Caco-2 (cell line): ENCODE data around the gene SYNGR1. TPM values are rescaled to one million over a fixed set of nuclear protein-coding genes. Genes with fewer than 3 reads are reported as not detected.
"Not testable (repeated sequence)": the region's sequence is repeated elsewhere in the genome, so short reads cannot be mapped to it uniquely, and the experiment has no call there.

Source experiments
- BruUV-seq: library from RNA; stranded (reverse); fragments of 400-500 nt; replicated peaks from 2 replicates; lab custom pipeline; 2021; lab: Mats Ljungman, UMichigan
- CTCF ChIA-PET: fragments of 300-600 bp; sonication (Branson Sonifier 250); formaldehyde crosslinking; loops from one replicate; lab custom pipeline; 2022; ENCODE audit warnings: antibody characterized with exemption; lab: Charles Lee
- POLR2A ChIA-PET: fragments of 300-600 bp; sonication (Branson Sonifier 250); formaldehyde crosslinking; loops from one replicate; lab custom pipeline; 2022; ENCODE audit warnings: antibody characterized with exemption; lab: Charles Lee
- DNase-seq, 2 experiments: peaks; one replicate each; pipeline versions ENCODE4 v3.0.0 to v3.0.0-alpha.2; 2020 to 2022
- H3K27me3 ChIP-seq: replicated peaks from 2 replicates; pipeline ENCODE4 v1.6.0; 2011; ENCODE audit warnings: low read length; ENCODE audit not compliant: control insufficient read depth, insufficient read depth
- H3K36me3 ChIP-seq: 2 replicates; pipeline ENCODE4 v1.5.1; 2011; ENCODE audit warnings: low read length; ENCODE audit not compliant: control insufficient read depth, insufficient read depth
- H3K4me1 ChIP-seq: fragments of 250-450 bp; sonication (Bioruptor Pico); 2 replicates; pipeline ENCODE4 v1.5.1; 2020; ENCODE audit warnings: mild to moderate bottlenecking
- H3K4me3 ChIP-seq: 2 replicates; pipeline ENCODE4 v1.5.1; 2011; ENCODE audit warnings: low read depth, mild to moderate bottlenecking, control low read depth, low read length
- H3K9me3 ChIP-seq: fragments of 250-450 bp; sonication (Bioruptor Pico); 2 replicates; pipeline ENCODE4 v1.5.1; 2020; ENCODE audit warnings: mild to moderate bottlenecking, moderate library complexity
- H3K27ac Mint-ChIP-seq: one replicate; pipeline ENCODE4 v1.8.0; 2022; ENCODE audit warnings: mixed read lengths; ENCODE audit not compliant: unreplicated experiment
- H3K27me3 Mint-ChIP-seq: one replicate; pipeline ENCODE4 v1.8.0; 2022; ENCODE audit warnings: mixed read lengths; ENCODE audit not compliant: insufficient read depth, unreplicated experiment
- H3K36me3 Mint-ChIP-seq: one replicate; pipeline ENCODE4 v1.8.0; 2022; ENCODE audit warnings: mild to moderate bottlenecking, mixed read lengths; ENCODE audit not compliant: insufficient read depth, unreplicated experiment
- H3K4me1 Mint-ChIP-seq: one replicate; pipeline ENCODE4 v1.8.0; 2022; ENCODE audit warnings: low read depth, mixed read lengths; ENCODE audit not compliant: unreplicated experiment
- H3K4me3 Mint-ChIP-seq: one replicate; pipeline ENCODE4 v1.8.0; 2022; ENCODE audit warnings: mild to moderate bottlenecking, moderate library complexity, mixed read lengths; ENCODE audit not compliant: unreplicated experiment
- H3K9me3 Mint-ChIP-seq: one replicate; pipeline ENCODE4 v1.8.0; 2022; ENCODE audit warnings: mixed read lengths; ENCODE audit not compliant: unreplicated experiment
- intact Hi-C: fragments of 100-400 bp; cut with micrococcal nuclease; formaldehyde crosslinking; loops from one replicate; pipeline ENCODE4 v1.10.0; 2022; ENCODE audit not compliant: unreplicated experiment
- total RNA-seq: library from RNA; stranded (reverse); gene quantifications from 2 replicates; pipeline ENCODE4 v1.2.3, GENCODE V29; 2022
- TF ChIP-seq, protein P1 (sequence below), 2 experiments: fragments of 200-600 bp in 1 of 2; IDR thresholded peaks; 1 replicate in 1 of 2; 2 replicates in 1 of 2; pipeline versions ENCODE4 v1.5.1 to v1.8.0; 2011 to 2022; ENCODE audit warnings: antibody characterized with exemption in 1 of 2, control low read depth in 1 of 2, inconsistent platforms in 1 of 2, low read depth in 1 of 2, low read length in 1 of 2, mild to moderate bottlenecking in 1 of 2, moderate library complexity in 1 of 2; ENCODE audit not compliant: insufficient read depth in 1 of 2, severe bottlenecking in 1 of 2, unreplicated experiment in 1 of 2

The SYNGR1 gene
- total RNA-seq, 1 experiment from 2014 or later = 20.2 TPM

DNA sequence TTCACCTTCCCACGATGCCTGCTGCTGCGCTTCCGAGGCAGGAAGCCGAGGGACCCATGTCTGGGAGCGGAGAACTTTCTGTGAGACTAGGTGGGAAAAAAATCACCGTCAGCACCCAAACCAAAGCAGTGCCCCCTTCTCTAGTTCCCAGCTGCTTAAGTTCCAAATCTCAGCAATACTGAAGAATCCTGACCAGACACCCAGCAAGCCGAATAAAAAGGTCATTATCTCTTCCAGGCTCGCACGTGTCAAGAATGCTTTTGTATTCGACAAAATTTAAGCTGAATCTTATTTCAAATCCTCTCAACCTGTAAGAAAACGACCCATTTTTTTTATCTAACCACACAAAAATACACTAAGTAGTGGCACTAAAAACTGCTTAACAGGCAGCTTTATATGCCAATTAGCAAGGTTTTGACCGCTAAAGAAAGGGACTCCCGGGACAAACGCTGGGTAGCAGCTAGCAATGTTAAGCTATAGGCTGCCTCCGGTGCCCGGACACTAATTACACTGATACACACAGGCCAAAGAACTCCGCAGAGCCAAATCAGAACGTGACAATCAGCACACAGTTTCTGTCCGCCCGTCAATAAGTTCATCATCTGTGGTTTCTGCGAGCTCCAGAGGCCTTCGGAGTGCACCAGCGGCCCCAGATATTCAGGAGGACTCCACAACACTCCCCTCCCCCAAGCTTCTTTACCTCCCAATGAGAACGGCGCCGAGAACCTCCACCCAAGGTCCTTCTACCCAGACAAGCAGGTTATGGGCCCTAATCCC, 31.1 kb upstream of the SYNGR1 start:
- H3K4me1 Mint-ChIP-seq = peaks cover 8% of the 10 kb centered on the region
- Histone ChIP-seq H3K4me1 (peaks cover 20% of the 10 kb centered on the region), H3K4me3 (peak overlapping the region; percentile 67), H3K9me3 (no peaks in the 10 kb centered on the region), H3K36me3 (peaks cover 22% of the 10 kb centered on the region), H3K27me3 (no peaks in the 10 kb centered on the region)
- ChIA-PET CTCF (interaction anchor here (1.3 to 2.6 kb wide), 6 partner anchors 8 to 201 kb away, joined by 3 to 12 read pairs (median 6); partner anchors contain the start of genes ATF4 and CBX7), POLR2A (interaction anchor here (0.6 to 2.5 kb wide), 15 partner anchors 7 to 336 kb away, joined by 3 to 16 read pairs (median 4); partner anchors contain the start of genes APOBEC3B, ATF4, MIEF1 and PDGFB)
- TSS peak; percentile 77 for BruUV-seq
- peaks cover 4% of the 10 kb centered on the region for H3K27me3 Mint-ChIP-seq
- TF ChIP-seq, protein P1, sequence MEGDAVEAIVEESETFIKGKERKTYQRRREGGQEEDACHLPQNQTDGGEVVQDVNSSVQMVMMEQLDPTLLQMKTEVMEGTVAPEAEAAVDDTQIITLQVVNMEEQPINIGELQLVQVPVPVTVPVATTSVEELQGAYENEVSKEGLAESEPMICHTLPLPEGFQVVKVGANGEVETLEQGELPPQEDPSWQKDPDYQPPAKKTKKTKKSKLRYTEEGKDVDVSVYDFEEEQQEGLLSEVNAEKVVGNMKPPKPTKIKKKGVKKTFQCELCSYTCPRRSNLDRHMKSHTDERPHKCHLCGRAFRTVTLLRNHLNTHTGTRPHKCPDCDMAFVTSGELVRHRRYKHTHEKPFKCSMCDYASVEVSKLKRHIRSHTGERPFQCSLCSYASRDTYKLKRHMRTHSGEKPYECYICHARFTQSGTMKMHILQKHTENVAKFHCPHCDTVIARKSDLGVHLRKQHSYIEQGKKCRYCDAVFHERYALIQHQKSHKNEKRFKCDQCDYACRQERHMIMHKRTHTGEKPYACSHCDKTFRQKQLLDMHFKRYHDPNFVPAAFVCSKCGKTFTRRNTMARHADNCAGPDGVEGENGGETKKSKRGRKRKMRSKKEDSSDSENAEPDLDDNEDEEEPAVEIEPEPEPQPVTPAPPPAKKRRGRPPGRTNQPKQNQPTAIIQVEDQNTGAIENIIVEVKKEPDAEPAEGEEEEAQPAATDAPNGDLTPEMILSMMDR (IDR thresholded peaks at IDR 0.05; ENCODE audit: insufficient read depth in 1 of 2, low read depth in 1 of 2, low read length in 1 of 2, severe bottlenecking in 1 of 2, unreplicated experiment in 1 of 2) = no peak
- peak overlapping the region; percentile 96 for H3K4me3 Mint-ChIP-seq
- no peaks in the 10 kb centered on the region for H3K9me3 Mint-ChIP-seq
- peaks cover 70% of the 10 kb centered on the region for H3K36me3 Mint-ChIP-seq
- peak overlapping the region; percentile 100 for H3K27ac Mint-ChIP-seq
- intact Hi-C loops = loop anchor here (5.0 kb wide), 1 partner anchor 209 kb away; no protein-coding TSS in a partner anchor
- DNase-seq = no peak

DNA sequence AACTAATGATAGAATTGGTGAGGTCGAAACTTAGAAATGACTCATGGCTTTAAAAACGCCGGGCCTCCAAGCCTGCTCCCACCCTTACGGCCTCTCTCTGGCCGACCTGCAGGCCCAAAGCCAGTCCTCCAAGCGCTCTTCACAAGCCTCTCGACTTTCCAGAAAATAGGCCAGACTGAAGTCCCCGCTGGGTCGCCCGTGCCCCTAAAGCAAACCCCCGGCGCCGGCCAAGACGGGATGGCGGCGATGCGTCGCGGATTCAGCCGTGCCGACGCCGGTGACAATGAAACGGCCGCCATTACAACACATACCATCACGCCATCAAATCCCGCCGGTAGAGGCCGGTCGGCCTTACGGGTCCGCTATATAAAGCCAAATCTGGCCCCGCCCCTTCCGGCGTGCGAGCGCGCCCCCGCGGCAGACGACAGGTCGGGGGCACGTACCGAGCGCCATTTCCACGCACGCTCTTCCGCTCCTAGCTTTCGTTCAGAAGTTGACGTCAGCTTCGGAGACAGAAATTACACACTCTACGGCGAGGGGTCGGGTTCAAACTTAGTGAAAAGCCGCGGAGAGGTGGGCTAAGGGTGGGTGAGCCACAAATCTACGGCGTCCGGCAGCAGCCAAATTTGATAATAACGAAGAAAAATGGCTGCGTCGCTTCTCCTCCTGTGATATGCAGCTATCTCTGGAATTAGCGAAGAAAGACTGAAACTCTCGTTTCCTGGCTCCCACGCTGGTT, 30.3 kb upstream of the SYNGR1 start, which contains the start of gene RPL3:
Gene RPL3, minus strand, starts transcription at position 340 of the 739 bp plus-strand sequence. Its CDS starts 26 bp downstream, at position 314.
- POLR2A ChIA-PET = interaction anchor here (0.6 to 2.5 kb wide), 24 partner anchors 8 to 1643 kb away, joined by 3 to 16 read pairs (median 5); partner anchors contain the start of genes APOBEC3B, ATF4, CBX7 and MIEF1
- H3K27me3 ChIP-seq = no peaks in the 10 kb centered on the region
- peak; percentile 93 to 97 for DNase-seq
- TF ChIP-seq, protein P1 (IDR thresholded peaks at IDR 0.05; ENCODE audit: insufficient read depth in 1 of 2, low read depth in 1 of 2, low read length in 1 of 2, severe bottlenecking in 1 of 2, unreplicated experiment in 1 of 2) = no peak
- H3K27me3 Mint-ChIP-seq = peaks cover 4% of the 10 kb centered on the region
- H3K4me1 ChIP-seq = peaks cover 20% of the 10 kb centered on the region
- CTCF ChIA-PET = interaction anchor here (0.8 to 2.6 kb wide), 10 partner anchors 9 to 201 kb away, joined by 3 to 12 read pairs (median 5); partner anchors contain the start of genes ATF4, CBX7 and TAB1
- H3K36me3 Mint-ChIP-seq = peaks cover 62% of the 10 kb centered on the region
- H3K9me3 ChIP-seq = no peaks in the 10 kb centered on the region
- H3K9me3 Mint-ChIP-seq = no peaks in the 10 kb centered on the region
- peak within 1 kb of the TSS; percentile 100 for H3K27ac Mint-ChIP-seq
- intact Hi-C loops = loop anchor here (5.0 kb wide), 1 partner anchor 208 kb away; no protein-coding TSS in a partner anchor
- peaks cover 8% of the 10 kb centered on the region for H3K4me1 Mint-ChIP-seq
- H3K36me3 ChIP-seq = peaks cover 19% of the 10 kb centered on the region
- H3K4me3 Mint-ChIP-seq = peak within 1 kb of the TSS; percentile 96
- peak within 1 kb of the TSS; percentile 67 for H3K4me3 ChIP-seq
- BruUV-seq = no TSS peak

DNA sequence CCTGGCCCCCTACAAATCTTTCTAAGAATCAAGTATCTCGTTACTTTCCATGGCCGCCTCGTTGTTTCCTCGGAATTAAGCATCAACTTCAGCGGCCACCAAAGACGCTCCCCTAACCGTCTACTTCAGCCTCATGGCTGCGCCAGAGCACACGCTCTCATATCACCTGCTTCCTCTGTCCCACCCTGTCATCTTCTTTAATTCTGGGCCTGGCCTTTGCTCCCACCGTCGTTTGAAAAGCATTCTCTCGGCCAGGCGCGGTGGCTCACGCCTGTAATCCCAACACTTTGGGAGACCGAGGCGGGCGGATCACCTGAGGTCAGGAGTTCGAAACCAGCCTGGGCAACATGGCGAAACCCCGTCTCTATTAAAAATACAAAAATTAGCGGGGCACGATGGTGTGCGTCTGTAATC, 29.2 kb upstream of the SYNGR1 start:
- Mint-ChIP-seq H3K36me3 (peaks cover 51% of the 10 kb centered on the region), H3K4me3 (peak overlapping the region; percentile 96), H3K27ac (peak overlapping the region; percentile 100)
- ChIA-PET CTCF (interaction anchor here (1.1 to 2.6 kb wide), 6 partner anchors 10 to 199 kb away, joined by 4 to 12 read pairs (median 7); partner anchors contain the start of genes ATF4 and TAB1), POLR2A (interaction anchor here (0.9 to 2.5 kb wide), 10 partner anchors 9 to 857 kb away, joined by 3 to 16 read pairs (median 8); partner anchors contain the start of genes ATF4, SYNGR1, TAB1 and TNRC6B)
- H3K27me3 ChIP-seq, DNase-seq, H3K9me3 ChIP-seq, H3K4me1 Mint-ChIP-seq, H3K36me3 ChIP-seq, intact Hi-C loops, H3K9me3 Mint-ChIP-seq, H3K27me3 Mint-ChIP-seq, BruUV-seq: not testable (repeated sequence)
- Histone ChIP-seq H3K4me1 (peaks cover 19% of the 10 kb centered on the region), H3K4me3 (peak overlapping the region; percentile 18; the same call in 1 of the 2 replicates)
